Mucosa of gallbladder (tissue), 1 donor: ENCODE results near the gene DDX17. TPM values are rescaled to one million over a fixed set of nuclear protein-coding genes. Genes with fewer than 3 reads are reported as not detected.

Source experiments
- DNase-seq: peaks from one replicate; pipeline ENCODE4 v3.0.0-alpha.2; 2020; ENCODE audit warnings: low spot score
- total RNA-seq: library from RNA; stranded (reverse); gene quantifications from one replicate; pipeline ENCODE4 v1.2.1, GENCODE V29; 2021
- donor health status: DM: no; HTN: no; CAD: no.

The DDX17 gene
- total RNA-seq, 1 donor from 2014 or later = 535 TPM

GRCh38 chr22:38465673-38466490, 40.2 kb downstream of the DDX17 start:
- DNase-seq = no peak

- no peak for DNase-seq
These were observed 41.0 kb downstream of the DDX17 start for GRCh38 chr22:38464992-38465672.

GRCh38 chr22:38462960-38463784, 42.9 kb downstream of the DDX17 start:
- no peak for DNase-seq

GRCh38 chr22:38461414-38462081, 44.6 kb downstream of the DDX17 start:
- DNase-seq = peak; percentile 79

- DNase-seq = no peak
These were observed 45.1 kb downstream of the DDX17 start for GRCh38 chr22:38461057-38461413.

GRCh38 chr22:38460426-38460840, 45.7 kb downstream of the DDX17 start:
- no peak for DNase-seq

- no peak for DNase-seq
These were observed 49.0 kb downstream of the DDX17 start for GRCh38 chr22:38456841-38457699.

GRCh38 chr22:38456272-38456835, 49.8 kb downstream of the DDX17 start:
- DNase-seq = no peak

GRCh38 chr22:38455530-38456271, 50.4 kb downstream of the DDX17 start:
- DNase-seq = no peak

GRCh38 chr22:38455076-38455529, 51.0 kb downstream of the DDX17 start, which contains the start of gene KCNJ4:
TSS of gene KCNJ4 (minus strand) at chr22:38455199. CDS start at chr22:38428132, 27,067 bp downstream.
- DNase-seq = no peak

- no peak for DNase-seq
These were observed 51.6 kb downstream of the DDX17 start for GRCh38 chr22:38454353-38455075.

- no peak for DNase-seq
These were observed 52.1 kb downstream of the DDX17 start for GRCh38 chr22:38453996-38454352.

GRCh38 chr22:38453066-38453672, 52.9 kb downstream of the DDX17 start:
- no peak for DNase-seq

GRCh38 chr22:38452373-38453065, 53.6 kb downstream of the DDX17 start:
- no peak for DNase-seq

- DNase-seq = no peak
These were observed 54.2 kb downstream of the DDX17 start for GRCh38 chr22:38451864-38452263.

- DNase-seq = no peak
These were observed 54.7 kb downstream of the DDX17 start for GRCh38 chr22:38451404-38451803.

- DNase-seq = no peak
These were observed 55.8 kb downstream of the DDX17 start for GRCh38 chr22:38450234-38450797.

GRCh38 chr22:38449776-38450175, 56.3 kb downstream of the DDX17 start:
- no peak for DNase-seq
